Activated CD4-positive, alpha-beta T cell treated with anti-CD3 and anti-CD28 coated beads for 24 hours (primary cell): ENCODE measurements around the gene RAB34.

Source experiments
- DNase-seq, 2 donors: peaks; one replicate each; pipeline ENCODE4 v3.0.0-alpha.2; 2020; ENCODE audit warnings: low read depth in 2 of 2

The RAB34 gene

GRCh38 chr17:28684963-28685362 lies 32.7 kb downstream of the RAB34 start:
- no peak for DNase-seq

GRCh38 chr17:28682655-28683054 lies 35.0 kb downstream of the RAB34 start:
- no peak for DNase-seq

- DNase-seq, result no peak
Observed at GRCh38 chr17:28675980-28676379, 41.7 kb downstream of the RAB34 start.

GRCh38 chr17:28675490-28675889 lies 42.2 kb downstream of the RAB34 start:
- no peak for DNase-seq

- no peak for DNase-seq
Observed at GRCh38 chr17:28669918-28670317, 47.8 kb downstream of the RAB34 start.

- DNase-seq, result no peak
Observed at GRCh38 chr17:28667870-28668269, 49.8 kb downstream of the RAB34 start.

- DNase-seq, result no peak
Observed at GRCh38 chr17:28665994-28666393, 51.7 kb downstream of the RAB34 start.
